ENCODE data around the gene LAMA1.

Gene LAMA1

GRCh38 chr18:6994056-6994770, 123.4 kb downstream of the LAMA1 start:
- DNase-seq (ENCODE audit: low read depth in 2 of 2) = no peak

DNA sequence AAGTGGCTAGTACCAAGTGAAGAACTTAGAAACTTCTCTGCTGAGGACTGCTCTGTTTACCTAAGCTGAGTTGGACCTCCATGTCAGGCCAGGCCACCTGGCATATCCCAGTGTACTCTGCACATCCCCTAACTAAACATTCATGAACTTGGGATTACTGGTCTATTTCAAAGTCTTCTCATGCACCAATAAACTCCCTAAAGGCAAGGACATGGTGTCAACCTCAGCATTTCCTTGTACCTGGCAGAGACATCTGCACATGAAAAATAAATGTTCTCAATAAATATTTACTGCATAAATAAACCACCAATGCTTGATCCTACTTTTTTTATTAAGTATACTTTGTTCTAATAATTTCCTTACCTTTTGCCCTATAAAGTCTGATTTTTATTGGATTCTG, 124.8 kb downstream of the LAMA1 start:
- DNase-seq (ENCODE audit: low read depth in 2 of 2) = no peak

GRCh38 chr18:6983366-6983765, 134.2 kb downstream of the LAMA1 start:
- DNase-seq (ENCODE audit: low read depth in 2 of 2) = no peak

GRCh38 chr18:6982398-6982797, 135.2 kb downstream of the LAMA1 start:
- DNase-seq (ENCODE audit: low read depth in 2 of 2) = no peak

- DNase-seq (ENCODE audit: low read depth in 2 of 2) = no peak
Observed at GRCh38 chr18:6980363-6980762, 137.2 kb downstream of the LAMA1 start.

DNA sequence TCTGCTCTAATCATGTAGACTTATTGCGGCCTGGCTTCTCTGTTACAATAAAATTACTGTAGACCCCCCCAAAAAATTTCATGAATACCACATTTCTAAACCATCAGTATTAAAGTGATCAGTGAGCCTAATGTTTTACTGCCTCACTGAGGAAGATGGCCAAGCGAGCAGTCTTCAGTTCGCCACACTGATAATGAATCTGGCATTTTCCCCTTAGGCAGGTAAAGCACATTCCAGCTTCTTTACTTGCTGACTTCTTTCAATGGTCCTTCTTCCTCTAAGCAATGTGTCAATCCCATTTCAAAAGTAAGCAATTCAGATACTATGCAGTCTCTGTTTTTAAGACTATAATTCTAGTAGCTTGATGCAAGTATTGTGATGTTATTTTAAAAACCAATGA, 137.6 kb downstream of the LAMA1 start:
- no peak for DNase-seq (ENCODE audit: low read depth in 2 of 2)

DNA sequence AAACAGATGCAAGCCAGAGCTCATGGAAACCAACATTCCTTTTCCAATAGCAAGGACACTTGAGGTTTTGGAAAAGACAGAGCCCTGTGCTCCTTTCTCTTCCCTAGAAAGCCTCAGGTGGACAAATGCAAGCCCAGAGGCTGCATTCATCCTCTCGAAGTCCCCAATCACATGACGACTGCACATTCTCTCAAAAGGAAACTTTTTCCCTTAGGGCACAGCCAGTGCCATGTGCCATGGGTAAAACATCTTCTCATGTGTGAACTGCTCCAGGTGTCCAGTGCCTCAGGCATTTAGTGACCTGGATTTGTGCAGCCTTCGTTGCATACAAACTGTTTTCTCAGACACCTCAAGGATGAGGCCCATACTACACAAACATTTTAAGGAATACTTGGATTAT, 140.7 kb downstream of the LAMA1 start:
- no peak for DNase-seq (ENCODE audit: low read depth in 2 of 2)

- no peak for DNase-seq (ENCODE audit: low read depth in 2 of 2)
Observed at GRCh38 chr18:6975084-6975483, 142.5 kb downstream of the LAMA1 start.

DNA sequence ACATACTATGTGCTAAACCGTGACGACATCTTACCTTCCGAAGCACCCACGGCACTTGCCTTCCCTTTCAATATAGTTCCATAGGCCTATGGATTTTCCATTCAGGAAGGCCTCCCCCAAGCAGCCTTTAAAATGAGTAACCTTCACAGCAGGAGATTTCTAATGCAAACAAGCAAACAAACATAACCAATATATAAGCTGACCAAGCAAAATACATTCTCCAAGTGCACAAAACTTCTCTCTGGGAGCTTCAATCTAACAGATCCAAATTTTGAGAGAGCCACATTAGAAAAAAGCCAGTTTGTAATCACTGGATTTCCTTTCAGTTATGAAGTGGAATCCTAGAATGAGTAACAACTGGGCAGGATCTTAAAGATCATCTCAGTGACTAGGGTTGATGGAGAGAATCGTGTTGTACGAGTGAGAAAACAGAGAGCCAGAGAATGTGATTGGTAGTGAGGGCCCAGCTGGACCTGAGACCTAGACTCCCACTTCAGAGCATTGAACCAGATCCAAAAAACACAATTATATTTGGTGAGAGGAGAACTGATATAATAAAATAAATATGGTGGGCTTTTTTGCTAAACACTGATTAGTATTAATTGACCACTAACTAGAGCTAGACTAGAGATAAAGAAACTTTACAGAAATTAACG, 145.6 kb downstream of the LAMA1 start:
- no peak for DNase-seq (ENCODE audit: low read depth in 2 of 2)

GRCh38 chr18:6963452-6964097, 154.0 kb downstream of the LAMA1 start:
- no peak for DNase-seq (ENCODE audit: low read depth in 2 of 2)

DNA sequence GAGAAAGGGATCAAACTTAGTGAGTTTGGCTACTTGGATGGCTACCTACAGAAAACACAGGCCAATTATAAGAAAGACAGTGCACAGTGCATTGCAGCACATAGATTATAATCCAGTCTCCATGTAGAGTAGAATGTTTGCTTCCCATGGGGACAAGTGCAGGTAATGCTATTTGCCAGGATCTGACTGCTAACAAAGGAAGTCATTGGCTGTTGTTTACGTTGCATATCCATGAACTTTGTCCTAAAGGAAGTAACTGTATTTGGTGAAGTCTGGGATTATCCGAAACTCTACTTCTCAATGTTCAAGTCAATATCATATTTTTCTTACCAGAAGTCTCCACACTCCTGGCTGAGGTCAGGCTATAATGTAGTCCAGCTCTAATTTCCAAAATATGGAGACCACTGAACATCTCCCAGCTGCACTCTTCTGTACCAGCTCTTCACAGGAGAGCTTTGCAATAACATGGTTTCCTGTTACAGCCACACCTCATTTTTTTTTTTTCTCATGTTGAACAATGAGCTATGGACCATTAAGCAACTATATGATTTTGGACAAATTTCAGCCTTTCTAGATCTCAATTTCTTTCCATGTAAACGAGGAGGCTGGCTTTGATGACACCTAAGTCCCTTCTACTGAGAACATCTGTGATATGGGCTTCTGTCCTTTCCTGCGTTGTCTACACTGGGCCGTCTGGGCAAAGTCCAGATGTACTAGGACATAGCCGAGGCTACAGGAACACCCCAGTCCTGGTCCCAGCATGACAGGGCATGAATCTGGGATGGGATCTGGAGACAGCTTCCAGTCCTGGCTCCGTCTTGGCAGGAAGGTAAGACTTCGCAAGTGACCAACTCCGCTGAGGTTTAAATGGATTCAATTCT, 154.8 kb downstream of the LAMA1 start:
- no peak for DNase-seq (ENCODE audit: low read depth in 2 of 2)

GRCh38 chr18:6961331-6961730, 156.3 kb downstream of the LAMA1 start:
- no peak for DNase-seq (ENCODE audit: low read depth in 2 of 2)

DNA sequence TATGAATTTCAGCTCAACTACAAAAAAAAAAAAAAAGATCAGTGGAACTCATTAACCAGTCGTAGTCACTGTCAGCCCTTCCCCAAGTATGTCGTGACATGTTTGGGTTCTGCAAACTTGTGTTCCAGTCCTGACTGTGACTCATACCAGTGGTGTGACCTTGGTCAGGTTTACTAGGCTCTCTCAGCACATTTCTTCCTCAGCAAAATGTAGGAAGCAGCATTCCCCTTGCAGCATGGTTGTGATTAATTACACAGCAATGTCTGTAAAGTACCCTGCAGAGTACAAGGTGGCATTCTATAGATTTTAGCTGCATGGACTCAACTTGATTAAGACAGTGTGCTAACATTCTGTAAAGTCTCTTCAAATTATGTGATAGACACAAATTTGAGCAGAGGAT, 156.9 kb downstream of the LAMA1 start:
- no peak for DNase-seq (ENCODE audit: low read depth in 2 of 2)

- DNase-seq (ENCODE audit: low read depth in 2 of 2) = no peak
Observed at GRCh38 chr18:6960124-6960523, 157.5 kb downstream of the LAMA1 start.

DNA sequence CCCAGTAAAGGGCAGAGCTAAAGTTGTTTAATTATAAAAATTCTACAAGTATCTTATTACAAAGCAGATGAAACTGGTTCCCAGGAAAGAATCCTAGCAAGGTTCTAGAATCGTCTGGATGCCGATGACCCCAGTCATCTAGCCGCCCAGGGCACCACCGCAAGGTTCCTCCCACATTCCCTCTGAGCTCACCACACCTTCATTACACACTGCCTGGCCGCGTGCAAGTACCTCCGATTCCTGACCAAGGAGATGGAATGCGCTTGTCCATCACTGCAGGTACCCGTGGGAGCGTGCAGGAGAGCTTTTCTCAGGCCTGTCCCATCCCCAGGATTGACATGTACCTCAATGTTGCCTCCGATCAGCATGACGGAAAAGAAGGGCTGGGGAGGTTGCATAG, 158.5 kb downstream of the LAMA1 start:
- DNase-seq (ENCODE audit: low read depth in 2 of 2) = no peak

DNA sequence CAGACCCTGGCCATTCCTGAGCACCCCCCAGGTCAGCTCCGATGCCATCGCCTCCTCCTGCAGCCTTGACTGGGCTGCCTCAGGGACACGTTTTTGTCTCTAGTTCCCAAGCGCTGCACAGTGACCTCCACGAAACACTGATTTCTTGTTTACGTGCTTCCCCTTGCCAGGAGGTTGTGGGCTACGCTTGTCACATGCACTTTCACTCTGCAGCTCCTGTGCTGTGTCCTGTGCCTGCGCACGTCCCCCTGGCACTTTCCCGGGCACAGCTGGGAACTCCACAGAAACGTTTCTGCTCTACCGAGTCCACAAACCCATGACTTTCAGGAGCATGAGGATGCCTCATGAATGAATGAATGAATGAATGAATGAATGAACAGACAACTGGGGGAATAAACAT, 160.6 kb downstream of the LAMA1 start:
- DNase-seq (ENCODE audit: low read depth in 2 of 2) = no peak

GRCh38 chr18:6956495-6956894, 161.1 kb downstream of the LAMA1 start:
- DNase-seq (ENCODE audit: low read depth in 2 of 2) = no peak

DNA sequence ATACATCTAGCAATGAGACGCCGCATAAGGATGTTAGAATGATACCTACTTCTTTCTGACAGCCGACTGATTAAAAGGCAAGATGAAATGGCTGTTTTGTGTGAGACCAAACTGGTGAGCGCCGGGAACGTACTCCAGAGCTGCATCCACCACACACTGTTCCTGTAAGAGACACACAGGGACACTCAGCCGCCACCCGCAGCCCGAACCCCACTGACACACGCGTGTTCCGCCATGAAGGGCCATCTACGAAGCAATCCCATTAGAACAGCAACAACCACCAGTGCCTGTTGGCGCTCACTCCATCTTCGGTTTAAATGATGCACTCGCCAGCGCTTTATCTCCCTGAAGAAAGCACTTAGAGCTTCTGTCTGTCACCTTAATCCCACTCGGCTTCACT, 162.3 kb downstream of the LAMA1 start:
- no peak for DNase-seq (ENCODE audit: low read depth in 2 of 2)

DNA sequence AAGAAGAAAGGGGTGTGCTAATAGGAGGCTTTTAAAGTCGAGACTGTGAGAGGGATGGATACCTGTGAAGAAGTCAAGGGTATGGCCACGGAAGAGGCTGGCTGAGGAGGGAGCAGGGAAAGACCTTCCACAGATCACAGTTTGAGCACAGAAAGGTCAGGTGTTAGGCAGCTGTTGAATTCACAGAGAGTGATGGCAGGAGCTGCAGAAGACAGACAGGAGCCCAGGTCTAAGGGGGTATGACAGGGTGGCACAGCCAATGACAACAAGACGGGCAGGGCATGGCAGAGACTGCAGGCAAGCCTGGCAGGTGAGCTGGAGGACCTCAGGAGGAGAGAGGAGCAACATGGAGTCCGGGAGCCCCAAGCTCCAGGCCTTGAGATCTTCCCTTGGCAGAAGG, 163.1 kb downstream of the LAMA1 start:
- DNase-seq (ENCODE audit: low read depth in 2 of 2) = no peak

- no peak for DNase-seq (ENCODE audit: low read depth in 2 of 2)
Observed at GRCh38 chr18:6951336-6952090, 166.1 kb downstream of the LAMA1 start.

DNA sequence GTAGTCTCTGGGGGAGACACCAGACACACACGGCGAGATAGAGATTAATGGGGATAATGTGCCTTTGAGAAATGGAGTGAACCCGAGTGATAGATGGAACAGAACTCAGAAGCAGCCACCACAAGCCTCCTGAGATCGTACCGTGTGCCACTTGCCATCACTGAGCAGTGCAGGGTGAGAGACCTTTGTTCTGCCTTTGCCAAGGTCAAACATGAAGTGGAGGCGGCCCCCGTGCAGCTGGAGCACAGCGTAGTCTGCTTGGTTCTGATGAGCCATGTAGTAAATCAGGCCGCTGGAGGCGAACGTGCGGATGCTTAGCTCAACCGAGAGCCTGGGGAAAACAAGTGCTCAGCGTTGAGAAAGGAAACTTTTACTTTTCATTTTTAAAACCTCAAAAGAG, 167.0 kb downstream of the LAMA1 start:
- no peak for DNase-seq (ENCODE audit: low read depth in 2 of 2)
